K562 (cell line): ENCODE measurements around the gene NUAK2. TPM values are rescaled to one million over a fixed set of nuclear protein-coding genes. Genes with fewer than 3 reads are reported as not detected.
A peak's percentile ranks its signal among the peaks of the same experiment; 100 is the strongest.

Experiments used
- CAMTA2 ChIP-seq: fragments of 250-450 bp; sonication (Bioruptor Pico); conservative IDR thresholded peaks from 2 replicates; pipeline ENCODE4 v1.5.1; 2022
- CBFA2T3 ChIP-seq: fragments of 450-650 bp; IDR thresholded peaks from 2 replicates; pipeline ENCODE4 v1.6.1; 2017
- CHD4 ChIP-seq: fragments of 200-600 bp; sonication (generic); IDR thresholded peaks from 3 replicates; pipeline ENCODE4 v1.6.1; 2012; ENCODE audit warnings: low read depth, mild to moderate bottlenecking, mixed read lengths, low read length, inconsistent platforms; ENCODE audit not compliant: insufficient read depth, insufficient replicate concordance, poor library complexity, severe bottlenecking
- ELF1 ChIP-seq: fragments of 200-800 bp; sonication (Bioruptor generic); IDR thresholded peaks from 2 replicates; pipeline ENCODE4 v1.6.1; 2016; ENCODE audit warnings: missing genetic modification characterization, missing compliant biosample characterization
- ETV6 ChIP-seq, 3 experiments: fragments of 150-350 bp in 1 of 3; sonication (generic) in 1 of 3; formaldehyde crosslinking in 1 of 3; IDR thresholded peaks; 2 replicates each; pipeline versions ENCODE4 v1.6.1 to v1.8.0; 2014 to 2022; ENCODE audit warnings: borderline replicate concordance in 2 of 3, low read depth in 2 of 3, antibody characterized with exemption in 1 of 3, low read length in 1 of 3, mild to moderate bottlenecking in 1 of 3, missing genetic modification reagents in 1 of 3
- GATA2 ChIP-seq: sonication (generic); formaldehyde crosslinking; IDR thresholded peaks from 2 replicates; pipeline ENCODE4 v1.4.0; 2020; ENCODE audit warnings: mild to moderate bottlenecking, missing genetic modification reagents
- HDAC3 ChIP-seq: fragments of 450-650 bp; IDR thresholded peaks from 2 replicates; pipeline ENCODE4 v1.6.1; 2018; ENCODE audit warnings: borderline replicate concordance, mild to moderate bottlenecking, moderate library complexity; ENCODE audit not compliant: partially characterized antibody
- JUND ChIP-seq, 2 experiments: IDR thresholded peaks; 2 replicates in 1 of 2; 3 replicates in 1 of 2; pipeline ENCODE4 v1.6.1; 2011; ENCODE audit warnings: borderline replicate concordance in 2 of 2, low read depth in 2 of 2, low read length in 2 of 2, improper control_type of control experiment in 1 of 2, missing biosample characterization in 1 of 2, missing genetic modification characterization in 1 of 2, missing genetic modification reagents in 1 of 2
- MTA3 ChIP-seq: fragments of 450-650 bp; formaldehyde crosslinking; IDR thresholded peaks from 2 replicates; pipeline ENCODE4 v1.6.1; 2017; ENCODE audit warnings: mild to moderate bottlenecking, borderline replicate concordance
- RB1 ChIP-seq: fragments of 450-650 bp; IDR thresholded peaks from 2 replicates; pipeline ENCODE4 v1.6.1; 2017; ENCODE audit warnings: low read depth, mild to moderate bottlenecking
- SMARCE1 ChIP-seq: fragments of 450-650 bp; IDR thresholded peaks from 2 replicates; pipeline ENCODE4 v1.7.1; 2016; ENCODE audit warnings: mild to moderate bottlenecking
- SOX6 ChIP-seq: fragments of 450-650 bp; IDR thresholded peaks from 2 replicates; pipeline ENCODE4 v1.6.1; 2014; ENCODE audit warnings: mild to moderate bottlenecking
- SUPT5H ChIP-seq: fragments of 450-650 bp; IDR thresholded peaks from 2 replicates; pipeline ENCODE4 v1.6.1; 2016
- ZC3H8 ChIP-seq: fragments of 450-650 bp; IDR thresholded peaks from 2 replicates; pipeline ENCODE4 v1.6.1; 2017
- ZNF347 ChIP-seq: fragments of 450-650 bp; formaldehyde crosslinking; IDR thresholded peaks from 2 replicates; pipeline ENCODE4 v1.4.0; 2020; ENCODE audit warnings: low read depth, mild to moderate bottlenecking, moderate library complexity
- ZNF584 ChIP-seq: fragments of 200-800 bp; sonication (Bioruptor generic); IDR thresholded peaks from 2 replicates; pipeline ENCODE4 v1.6.1; 2016; ENCODE audit warnings: low read depth, mild to moderate bottlenecking, missing genetic modification characterization, missing compliant biosample characterization
- polyA plus RNA-seq, 8 experiments: library from polyadenylated mRNA; depleted of rRNA in 4 of 8; stranded (reverse) in 5 of 8; unstranded in 3 of 8; fragments of >200 nt; fragmentation: Nextera tagmentation in 2 of 8; fragmentation: Illumina TruSeq in 1 of 8; extraction: Ambion mirVana in 2 of 8; extraction: Trizol in 1 of 8; gene quantifications; 2 replicates each; pipeline versions ENCODE4 v1.2.1 to v1.2.3, GENCODE V29; 2011 to 2014; ENCODE audit warnings: inconsistent platforms in 1 of 8, missing spikeins in 1 of 8
- total RNA-seq, 7 experiments: library from RNA; depleted of rRNA in 6 of 7; stranded (reverse); fragments of >200 nt in 6 of 7; fragmentation: Illumina TruSeq in 2 of 7; extraction: Trizol in 2 of 7; gene quantifications; 2 replicates each; pipeline versions ENCODE4 v1.2.1 to v1.2.3, GENCODE V29; 2011 to 2021; ENCODE audit warnings: low replicate concordance in 1 of 7
- TF ChIP-seq, protein P1 (sequence below): sonication (generic); IDR thresholded peaks from 2 replicates; pipeline ENCODE4 v1.6.1; 2016
- TF ChIP-seq, protein P2 (sequence below): fragments of 250-450 bp; sonication (Bioruptor Pico); IDR thresholded peaks from 2 replicates; pipeline ENCODE4 v1.8.0; 2022; ENCODE audit warnings: inconsistent platforms, mild to moderate bottlenecking, moderate library complexity, borderline replicate concordance
- TF ChIP-seq, protein P3 (sequence below): fragments of 450-650 bp; formaldehyde crosslinking; IDR thresholded peaks from 2 replicates; pipeline ENCODE4 v1.4.0; 2022; ENCODE audit warnings: mild to moderate bottlenecking, moderate library complexity
- TF ChIP-seq, protein P4 (sequence below), 2 experiments: fragments of 450-650 bp; IDR thresholded peaks; 2 replicates each; pipeline ENCODE4 v1.6.1; 2018; ENCODE audit warnings: mild to moderate bottlenecking in 2 of 2, low read depth in 1 of 2; ENCODE audit not compliant: partially characterized antibody in 2 of 2

The NUAK2 gene
- total and polyA plus RNA-seq, 9 of the 15 experiments (the other 6 are each of a cell fraction or from before 2014, with no cell fraction given): 0.04 to 0.44 (median 0.14) TPM

DNA sequence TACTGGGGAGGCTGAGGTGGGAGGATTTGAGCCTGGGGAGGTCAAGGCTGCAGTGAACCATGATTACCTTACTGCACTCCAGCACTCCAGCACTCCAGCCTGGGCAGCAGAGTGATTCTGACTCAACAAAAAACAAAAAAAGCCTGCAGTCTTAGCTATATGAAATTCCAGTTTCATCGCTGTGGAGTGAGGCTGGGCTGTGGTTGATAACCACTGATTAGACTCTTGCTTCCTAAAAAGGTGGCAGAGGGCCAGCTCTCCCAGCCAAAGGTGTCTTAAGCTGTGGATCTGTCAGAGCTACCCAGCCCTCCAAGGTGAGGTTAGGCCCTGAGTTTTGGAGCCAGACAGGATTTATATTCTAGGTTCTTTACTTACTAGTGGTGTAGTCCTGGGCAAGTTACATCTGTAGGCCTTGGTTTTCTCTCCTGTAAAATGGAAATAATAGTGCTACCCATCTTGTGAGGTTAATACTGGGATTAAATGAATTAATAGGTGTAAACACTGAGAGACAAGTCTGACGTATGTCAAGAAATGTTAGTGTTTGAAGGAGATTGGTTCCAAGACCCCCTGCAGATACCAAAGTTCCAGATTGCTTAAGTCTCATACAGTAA, 57.9 kb downstream of the NUAK2 start (continued):
- TF ChIP-seq RB1 (no peak), CAMTA2 (CRISPR knock-in tag) (no peak), ZNF584 (CRISPR knock-in tag) (no peak), CBFA2T3 (peak; percentile 69), MTA3 (peak; percentile 28; the same call in 1 of the 2 replicates), GATA2 (CRISPR knock-in tag) (peak; percentile 30; the same call in 1 of the 2 replicates), SUPT5H (no peak), CHD4 (peak; percentile 69), ZNF347 (CRISPR knock-in tag) (no peak), JUND (IDR thresholded peaks at IDR 0.05; ENCODE audit: borderline replicate concordance, low read depth, low read length) (peak; percentile 55; the same call in 1 of the 2 replicates), JUND (tag; IDR thresholded peaks at IDR 0.05; ENCODE audit: borderline replicate concordance, low read depth, low read length) (peak; percentile 51; the same call in 1 of the 3 replicates), SOX6 (0 out of 2 replicates have a peak, but pooled peaks have one; percentile 24), HDAC3 (peak; percentile 50), ELF1 (0 out of 2 replicates have a peak, but pooled peaks have one; percentile 39), ZC3H8 (no peak), ETV6 (IDR thresholded peaks at IDR 0.05; ENCODE audit: borderline replicate concordance in 1 of 2, low read depth in 2 of 2, low read length in 1 of 2) (0 out of 4 replicates have a peak, but pooled peaks of 1 of the 2 experiments have one; percentile 19), ETV6 (CRISPR knock-in tag; IDR thresholded peaks at IDR 0.05; ENCODE audit: borderline replicate concordance) (no peak), SMARCE1 (peak; percentile 72; the same call in 1 of the 2 replicates)
- TF ChIP-seq, protein P1, sequence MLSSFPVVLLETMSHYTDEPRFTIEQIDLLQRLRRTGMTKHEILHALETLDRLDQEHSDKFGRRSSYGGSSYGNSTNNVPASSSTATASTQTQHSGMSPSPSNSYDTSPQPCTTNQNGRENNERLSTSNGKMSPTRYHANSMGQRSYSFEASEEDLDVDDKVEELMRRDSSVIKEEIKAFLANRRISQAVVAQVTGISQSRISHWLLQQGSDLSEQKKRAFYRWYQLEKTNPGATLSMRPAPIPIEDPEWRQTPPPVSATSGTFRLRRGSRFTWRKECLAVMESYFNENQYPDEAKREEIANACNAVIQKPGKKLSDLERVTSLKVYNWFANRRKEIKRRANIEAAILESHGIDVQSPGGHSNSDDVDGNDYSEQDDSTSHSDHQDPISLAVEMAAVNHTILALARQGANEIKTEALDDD: peak; percentile 30; the same call in 1 of the 2 replicates
- TF ChIP-seq, protein P2, sequence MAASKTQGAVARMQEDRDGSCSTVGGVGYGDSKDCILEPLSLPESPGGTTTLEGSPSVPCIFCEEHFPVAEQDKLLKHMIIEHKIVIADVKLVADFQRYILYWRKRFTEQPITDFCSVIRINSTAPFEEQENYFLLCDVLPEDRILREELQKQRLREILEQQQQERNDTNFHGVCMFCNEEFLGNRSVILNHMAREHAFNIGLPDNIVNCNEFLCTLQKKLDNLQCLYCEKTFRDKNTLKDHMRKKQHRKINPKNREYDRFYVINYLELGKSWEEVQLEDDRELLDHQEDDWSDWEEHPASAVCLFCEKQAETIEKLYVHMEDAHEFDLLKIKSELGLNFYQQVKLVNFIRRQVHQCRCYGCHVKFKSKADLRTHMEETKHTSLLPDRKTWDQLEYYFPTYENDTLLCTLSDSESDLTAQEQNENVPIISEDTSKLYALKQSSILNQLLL: no peak
- TF ChIP-seq, protein P3, sequence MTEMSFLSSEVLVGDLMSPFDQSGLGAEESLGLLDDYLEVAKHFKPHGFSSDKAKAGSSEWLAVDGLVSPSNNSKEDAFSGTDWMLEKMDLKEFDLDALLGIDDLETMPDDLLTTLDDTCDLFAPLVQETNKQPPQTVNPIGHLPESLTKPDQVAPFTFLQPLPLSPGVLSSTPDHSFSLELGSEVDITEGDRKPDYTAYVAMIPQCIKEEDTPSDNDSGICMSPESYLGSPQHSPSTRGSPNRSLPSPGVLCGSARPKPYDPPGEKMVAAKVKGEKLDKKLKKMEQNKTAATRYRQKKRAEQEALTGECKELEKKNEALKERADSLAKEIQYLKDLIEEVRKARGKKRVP (CRISPR knock-in tag): no peak
- TF ChIP-seq, protein P4, sequence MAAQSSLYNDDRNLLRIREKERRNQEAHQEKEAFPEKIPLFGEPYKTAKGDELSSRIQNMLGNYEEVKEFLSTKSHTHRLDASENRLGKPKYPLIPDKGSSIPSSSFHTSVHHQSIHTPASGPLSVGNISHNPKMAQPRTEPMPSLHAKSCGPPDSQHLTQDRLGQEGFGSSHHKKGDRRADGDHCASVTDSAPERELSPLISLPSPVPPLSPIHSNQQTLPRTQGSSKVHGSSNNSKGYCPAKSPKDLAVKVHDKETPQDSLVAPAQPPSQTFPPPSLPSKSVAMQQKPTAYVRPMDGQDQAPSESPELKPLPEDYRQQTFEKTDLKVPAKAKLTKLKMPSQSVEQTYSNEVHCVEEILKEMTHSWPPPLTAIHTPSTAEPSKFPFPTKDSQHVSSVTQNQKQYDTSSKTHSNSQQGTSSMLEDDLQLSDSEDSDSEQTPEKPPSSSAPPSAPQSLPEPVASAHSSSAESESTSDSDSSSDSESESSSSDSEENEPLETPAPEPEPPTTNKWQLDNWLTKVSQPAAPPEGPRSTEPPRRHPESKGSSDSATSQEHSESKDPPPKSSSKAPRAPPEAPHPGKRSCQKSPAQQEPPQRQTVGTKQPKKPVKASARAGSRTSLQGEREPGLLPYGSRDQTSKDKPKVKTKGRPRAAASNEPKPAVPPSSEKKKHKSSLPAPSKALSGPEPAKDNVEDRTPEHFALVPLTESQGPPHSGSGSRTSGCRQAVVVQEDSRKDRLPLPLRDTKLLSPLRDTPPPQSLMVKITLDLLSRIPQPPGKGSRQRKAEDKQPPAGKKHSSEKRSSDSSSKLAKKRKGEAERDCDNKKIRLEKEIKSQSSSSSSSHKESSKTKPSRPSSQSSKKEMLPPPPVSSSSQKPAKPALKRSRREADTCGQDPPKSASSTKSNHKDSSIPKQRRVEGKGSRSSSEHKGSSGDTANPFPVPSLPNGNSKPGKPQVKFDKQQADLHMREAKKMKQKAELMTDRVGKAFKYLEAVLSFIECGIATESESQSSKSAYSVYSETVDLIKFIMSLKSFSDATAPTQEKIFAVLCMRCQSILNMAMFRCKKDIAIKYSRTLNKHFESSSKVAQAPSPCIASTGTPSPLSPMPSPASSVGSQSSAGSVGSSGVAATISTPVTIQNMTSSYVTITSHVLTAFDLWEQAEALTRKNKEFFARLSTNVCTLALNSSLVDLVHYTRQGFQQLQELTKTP (IDR thresholded peaks at IDR 0.05; ENCODE audit: low read depth in 1 of 2, partially characterized antibody in 2 of 2): no peak
